NOMO-1 treated with dmso at 0.1 percent for 144 hours (cell line): ENCODE data around the gene SMIM35.

Experiments used
- DNase-seq: peaks from one replicate; lab custom pipeline; 2025; ENCODE audit not compliant: unreplicated experiment; lab: John Stamatoyannopoulos, UW

Gene SMIM35

DNA sequence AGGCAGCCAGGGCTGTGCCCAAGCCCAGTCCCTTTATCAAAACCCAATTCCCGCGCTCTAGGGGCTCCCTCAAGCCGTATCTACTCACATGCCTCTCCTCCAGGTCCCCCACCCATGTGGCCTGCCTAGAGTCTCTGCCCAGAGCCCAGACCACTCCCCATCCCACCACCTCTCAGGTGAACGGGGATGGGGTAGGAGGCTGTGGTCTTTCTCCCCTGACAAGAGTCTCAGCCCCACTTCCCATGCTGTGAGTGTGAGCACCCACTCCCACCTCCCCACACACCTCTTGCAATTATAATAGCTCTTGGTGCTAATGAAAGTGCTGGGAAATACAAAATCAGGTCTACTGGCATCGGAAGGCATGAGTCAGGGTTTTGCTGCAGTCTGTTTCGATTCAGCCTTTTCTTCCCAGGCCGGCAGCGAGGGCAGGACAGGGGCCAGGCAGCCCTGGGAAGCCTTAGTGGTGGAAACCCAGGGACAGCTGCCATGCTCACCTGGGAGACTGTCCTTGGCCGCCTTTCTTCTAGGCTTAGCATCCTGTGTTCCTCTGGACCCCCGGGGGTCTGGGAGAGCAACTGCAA lies 26.6 kb downstream of the SMIM35 start:
- no peak for DNase-seq

DNA sequence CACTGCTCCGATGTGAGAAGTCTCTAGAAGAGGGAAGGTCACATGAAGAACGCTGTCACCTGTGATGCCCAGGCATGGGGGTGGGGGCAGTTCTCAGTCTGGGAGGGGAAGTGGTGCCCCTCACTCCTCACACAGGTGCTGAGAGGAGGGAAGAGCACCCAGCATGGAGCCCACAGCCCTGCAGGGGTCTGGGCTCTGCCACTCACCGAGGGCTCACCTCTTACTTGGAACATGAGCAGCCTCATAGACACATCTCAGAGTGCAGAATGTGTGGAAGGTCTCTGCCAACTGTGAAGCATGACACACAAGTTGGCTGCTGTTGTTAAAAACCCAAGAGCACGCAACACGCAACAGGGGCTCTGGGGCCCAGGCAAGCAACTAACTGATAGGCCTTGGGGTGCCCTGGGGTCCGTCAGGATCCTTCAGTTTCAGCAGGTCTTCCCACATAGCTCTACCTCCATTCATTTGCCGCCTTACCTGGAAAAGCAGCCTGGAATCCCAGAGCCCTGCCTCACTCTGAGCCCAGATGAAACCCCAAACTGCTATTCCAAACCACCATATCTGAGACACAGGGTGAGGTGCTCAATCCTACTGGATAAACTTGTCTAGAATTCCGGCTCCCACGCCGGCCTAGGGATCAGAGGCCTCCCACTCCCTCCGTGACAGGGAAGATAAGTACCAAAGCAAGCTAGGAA lies 27.4 kb downstream of the SMIM35 start:
- DNase-seq, result no peak

DNA sequence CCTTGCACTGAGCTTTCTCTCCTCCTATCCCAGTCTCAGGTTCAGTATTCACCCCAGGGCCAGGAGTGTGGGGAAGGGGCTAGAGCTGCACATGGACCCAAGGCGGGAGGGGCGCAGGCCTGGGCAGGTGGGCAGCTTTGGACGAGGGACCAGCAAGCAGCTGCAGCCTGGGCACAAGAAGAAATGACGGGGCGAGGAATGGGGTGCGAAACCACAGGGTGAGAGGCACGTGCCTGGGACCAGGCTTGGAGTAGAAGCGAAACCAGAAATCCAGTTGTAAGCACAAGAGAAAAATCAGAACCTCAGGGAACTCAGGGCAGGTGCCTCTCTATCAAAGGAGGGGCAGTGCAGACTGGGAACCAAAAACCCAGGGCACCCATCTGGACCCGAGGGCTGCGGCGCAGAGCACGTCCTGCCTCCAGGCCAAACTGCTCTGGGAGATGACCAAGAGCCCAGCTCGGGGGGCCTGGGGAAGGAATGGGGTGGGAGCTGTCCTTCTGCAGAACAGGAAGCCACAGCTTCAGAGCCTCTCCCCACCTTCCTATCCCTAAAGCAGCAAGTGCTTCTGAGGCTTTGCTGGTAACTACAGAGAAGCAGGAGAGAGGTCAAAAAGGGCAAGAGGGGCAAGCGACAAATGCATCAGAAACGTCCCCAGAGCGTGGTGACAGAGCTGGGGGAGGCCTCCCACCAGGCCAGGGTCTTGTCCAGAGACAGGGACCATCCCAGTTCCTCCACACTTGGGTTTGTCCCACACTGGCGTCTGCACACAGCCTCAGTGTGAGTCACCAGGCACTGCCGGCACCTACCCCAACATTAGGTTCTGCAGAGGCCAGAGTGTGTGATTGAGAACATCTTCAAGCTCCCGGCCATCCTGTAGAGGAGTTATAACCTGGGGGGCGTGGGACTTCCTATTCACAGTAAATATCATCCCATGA lies 28.2 kb downstream of the SMIM35 start:
- no peak for DNase-seq

DNA sequence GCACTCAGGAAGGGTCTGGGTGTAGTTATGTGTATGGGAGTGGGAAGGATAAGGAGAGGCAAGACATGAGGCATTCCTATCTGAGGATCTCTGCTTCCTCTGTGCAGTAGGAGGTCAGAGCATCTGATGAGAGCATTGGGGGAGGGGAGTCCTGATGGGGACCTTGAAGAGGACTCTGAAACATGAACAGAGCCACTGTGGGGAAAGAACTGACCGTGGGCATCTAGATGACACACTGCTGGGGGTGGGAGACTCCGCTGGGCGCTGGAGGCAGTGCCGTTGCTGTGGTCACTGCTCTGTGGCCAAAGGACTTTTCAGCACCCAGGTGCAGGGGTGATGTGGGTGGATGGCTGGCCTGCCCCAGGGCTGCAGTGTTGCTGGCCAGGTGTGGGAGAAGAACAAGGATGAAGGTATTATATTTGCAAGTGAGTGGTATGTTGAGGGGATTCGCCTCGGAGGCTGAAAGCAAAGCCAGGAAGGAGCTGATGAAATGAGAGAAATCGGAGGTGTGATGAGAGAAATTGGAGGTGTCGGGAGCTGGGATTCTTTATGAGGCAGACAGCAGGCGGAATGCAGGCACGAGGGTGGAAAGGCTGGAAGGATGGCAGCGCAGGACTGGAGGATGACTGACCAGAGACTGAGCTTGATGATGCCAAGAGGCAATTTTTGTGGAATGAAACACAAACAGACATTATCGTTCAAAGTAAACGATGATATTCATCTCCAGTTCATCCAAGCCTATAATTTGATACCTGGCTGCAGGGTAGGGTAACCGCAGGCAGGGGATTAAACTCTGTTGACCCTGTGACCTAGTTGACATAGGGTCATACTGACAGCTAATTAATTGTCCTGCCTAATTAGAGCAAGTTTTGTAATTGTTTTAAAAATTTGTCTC lies 29.3 kb downstream of the SMIM35 start:
- no peak for DNase-seq

DNA sequence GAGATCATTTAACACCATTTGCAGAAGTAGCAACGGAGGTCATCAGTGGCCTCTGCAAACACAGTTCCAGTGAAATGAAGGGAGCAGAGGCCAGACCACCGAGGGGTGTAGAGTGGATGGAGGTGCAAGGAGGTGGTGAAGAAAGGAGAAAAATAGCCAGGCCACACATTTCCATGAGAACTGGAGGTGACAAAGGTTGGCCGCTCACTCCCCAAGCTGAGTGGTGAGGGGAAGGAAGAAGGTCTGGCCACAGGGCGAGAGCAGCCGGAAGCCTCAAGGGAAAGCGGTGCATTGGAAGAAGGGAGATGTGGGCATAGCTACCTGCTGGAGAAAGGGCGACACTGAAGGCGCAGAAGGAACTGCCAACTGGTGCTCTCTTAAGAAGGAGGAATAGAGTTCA lies 30.0 kb downstream of the SMIM35 start:
- no peak for DNase-seq

DNA sequence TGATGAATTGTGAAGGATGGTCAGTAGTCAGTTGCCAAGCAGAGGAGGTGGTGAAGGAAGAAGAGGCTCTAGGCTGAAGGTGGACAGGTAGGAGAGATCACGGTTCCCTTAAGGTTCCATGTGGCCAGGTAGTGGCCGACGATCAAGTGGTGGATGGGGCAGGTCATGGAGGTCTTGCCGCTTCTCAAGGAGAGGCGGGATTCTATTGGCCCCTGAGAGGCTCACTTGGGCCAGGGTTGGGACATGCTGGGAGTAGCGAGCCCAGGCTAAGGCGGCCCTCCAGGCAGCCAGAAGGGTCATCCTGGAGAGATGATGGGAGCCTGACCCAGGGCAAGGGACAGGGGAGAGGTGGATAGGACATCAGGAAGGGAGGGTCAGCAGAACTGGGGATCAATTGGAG lies 30.8 kb downstream of the SMIM35 start:
- no peak for DNase-seq

DNA sequence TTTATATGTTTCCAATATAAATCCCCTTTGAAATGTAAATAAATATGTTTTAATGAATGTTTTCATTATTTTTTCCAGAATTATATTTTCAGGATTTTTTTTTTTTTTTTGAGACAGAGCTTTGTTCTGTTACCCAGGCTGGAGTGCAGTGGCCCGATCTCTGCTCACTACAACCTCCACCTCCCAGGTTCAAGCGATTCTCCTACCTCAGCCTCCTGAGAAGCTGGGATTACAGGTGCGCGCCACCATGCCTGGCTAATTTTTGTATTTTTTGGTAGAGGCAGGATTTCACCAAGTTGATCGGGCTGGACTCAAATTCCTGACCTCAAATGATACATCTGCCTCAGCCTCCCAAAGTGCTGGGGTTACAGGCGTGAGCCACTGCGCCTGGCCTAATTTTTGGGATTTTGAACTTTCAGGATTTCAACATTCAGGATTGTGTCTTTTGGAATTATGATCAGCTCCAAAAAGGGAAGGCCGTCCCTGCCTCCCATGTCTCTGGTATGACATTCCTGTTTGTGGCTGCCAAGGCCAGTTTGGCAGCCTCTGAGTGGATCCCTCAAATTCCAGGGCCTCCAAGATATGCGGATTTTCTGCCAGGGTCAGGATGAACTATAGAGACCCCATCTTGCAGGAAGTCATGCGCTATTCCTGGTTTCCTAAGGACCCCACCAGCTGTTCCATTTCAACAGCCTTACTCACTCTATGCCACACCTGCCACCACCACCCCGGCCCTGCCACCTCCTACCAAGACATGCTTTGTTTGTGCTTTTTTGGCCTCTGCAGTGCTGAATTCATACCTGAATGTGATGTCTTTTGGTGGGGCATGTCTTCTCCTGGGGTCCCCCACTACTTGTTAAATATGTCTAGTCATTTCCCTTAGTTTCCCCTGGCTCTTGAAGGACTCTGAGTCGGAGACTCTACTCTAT lies 31.8 kb downstream of the SMIM35 start:
- no peak for DNase-seq

DNA sequence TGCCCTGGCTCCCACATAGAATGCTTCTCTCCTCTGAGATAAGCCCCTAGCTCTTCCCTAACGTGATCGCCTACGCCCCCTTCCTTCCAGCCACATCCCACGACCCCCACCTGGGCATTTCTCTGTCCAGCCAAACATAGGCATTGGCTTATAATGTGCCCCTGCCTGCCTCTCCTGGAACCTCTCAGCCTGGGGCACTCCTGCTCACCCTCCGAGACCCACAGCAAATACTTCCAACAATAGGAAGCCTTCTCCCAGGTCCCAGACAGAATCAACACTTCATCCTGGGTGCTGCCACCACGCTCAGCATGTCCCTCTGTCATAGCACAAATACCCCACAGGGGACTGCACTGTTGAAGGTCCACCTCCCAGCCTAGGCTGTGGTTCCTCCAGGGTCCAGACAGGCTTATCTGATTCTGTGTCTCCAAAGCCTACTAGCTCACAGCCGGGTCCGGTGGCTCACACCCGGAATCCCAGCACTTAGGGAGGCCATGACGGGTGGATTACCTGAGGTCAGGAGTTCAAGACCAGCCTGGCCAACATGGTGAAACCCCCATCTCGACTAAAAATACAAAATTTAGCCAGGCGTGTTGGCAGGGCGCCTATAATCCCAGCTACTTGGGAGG lies 34.1 kb downstream of the SMIM35 start:
- no peak for DNase-seq

DNA sequence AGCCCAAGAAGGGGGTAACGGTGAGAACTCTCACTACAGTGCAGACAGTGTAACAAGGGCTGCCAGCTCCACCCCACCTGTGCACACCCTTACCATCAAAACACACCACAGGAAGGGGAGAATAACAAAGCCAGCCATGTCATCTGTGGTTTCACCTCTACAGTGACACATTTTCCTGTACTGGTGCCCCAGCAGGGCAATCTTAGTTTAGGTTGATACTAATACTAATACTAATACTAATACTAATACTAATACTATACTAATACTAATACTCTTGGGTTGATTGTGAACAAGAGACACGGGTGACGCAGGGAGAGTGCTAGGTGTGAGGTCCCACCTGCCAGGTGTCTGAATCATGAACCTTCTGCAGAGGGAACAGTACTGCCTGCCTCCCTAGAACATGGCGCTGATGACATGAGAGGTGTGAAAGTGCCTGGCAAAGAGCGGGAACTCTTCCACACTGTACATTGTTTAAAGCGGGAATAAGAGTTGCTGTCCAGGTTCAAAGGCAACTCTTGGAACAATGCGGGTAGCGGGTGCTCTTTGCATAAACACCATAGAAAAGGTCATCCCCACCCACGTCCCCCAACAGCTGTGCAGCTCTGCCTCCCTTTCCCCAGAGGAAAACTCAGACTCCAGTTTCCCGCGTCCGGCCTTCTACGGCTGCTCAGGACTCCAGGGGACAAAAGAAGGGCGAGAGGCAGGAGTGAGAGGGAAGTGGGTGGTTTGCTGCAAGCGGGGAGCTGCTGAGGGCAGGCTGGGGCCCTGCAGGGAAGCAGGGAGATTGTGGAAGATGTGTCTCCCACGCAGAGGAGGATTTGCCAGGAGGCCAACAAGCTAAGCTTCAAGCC lies 34.9 kb downstream of the SMIM35 start:
- no peak for DNase-seq

DNA sequence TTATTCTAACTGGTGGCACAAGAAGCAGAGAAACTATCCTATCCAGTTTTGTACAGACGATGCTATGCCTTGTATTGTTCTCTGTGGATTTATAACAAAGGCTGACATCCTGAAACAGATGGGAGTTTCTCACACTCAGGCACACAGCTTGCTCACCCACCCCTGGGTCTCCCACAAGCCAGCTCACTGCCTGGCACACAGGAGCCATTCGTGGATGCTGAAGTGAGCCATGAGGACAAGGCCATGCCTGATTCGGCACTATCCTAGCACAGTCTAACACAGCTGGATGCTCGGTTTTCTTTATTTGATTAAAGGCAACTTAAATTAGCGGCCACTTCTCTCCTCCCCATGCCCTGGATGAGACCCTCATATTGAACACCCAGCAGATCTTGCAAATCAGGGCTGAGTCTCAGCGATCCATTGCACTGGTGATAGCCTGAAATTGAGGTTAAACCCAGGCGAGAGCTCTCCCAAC lies 35.6 kb downstream of the SMIM35 start:
- no peak for DNase-seq

DNA sequence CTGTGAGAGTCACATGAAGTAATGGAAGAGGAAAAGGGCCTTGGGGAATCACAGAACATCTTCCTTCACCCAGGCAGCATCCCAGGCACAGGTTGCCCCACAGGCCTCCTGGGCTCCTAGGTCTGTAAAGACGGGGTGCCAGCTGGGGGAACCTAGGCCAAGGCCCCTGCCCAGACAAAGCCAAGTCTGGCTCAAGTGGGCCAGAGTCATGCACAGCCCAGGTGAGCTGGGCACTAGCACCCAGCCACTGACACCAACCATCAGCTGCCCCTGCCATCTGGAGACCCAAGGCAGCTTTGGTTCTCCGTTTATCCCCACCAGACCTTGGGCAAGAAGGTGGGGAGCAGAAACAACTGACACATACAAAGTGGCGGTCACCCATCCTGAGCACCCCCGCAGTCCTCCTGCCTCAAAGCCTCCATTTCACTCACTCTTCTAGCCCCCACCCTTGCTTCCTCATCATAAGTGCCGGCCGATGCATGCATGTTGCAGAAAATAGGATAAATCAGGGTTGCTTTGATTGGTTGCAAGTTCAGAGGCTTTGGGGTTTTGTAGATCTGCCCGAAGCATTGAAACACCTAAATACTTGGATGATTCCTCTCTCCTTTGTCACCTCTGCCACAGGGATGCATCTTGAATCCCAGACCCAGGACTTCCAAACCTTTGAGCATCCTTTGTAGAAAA lies 36.4 kb downstream of the SMIM35 start:
- no peak for DNase-seq

DNA sequence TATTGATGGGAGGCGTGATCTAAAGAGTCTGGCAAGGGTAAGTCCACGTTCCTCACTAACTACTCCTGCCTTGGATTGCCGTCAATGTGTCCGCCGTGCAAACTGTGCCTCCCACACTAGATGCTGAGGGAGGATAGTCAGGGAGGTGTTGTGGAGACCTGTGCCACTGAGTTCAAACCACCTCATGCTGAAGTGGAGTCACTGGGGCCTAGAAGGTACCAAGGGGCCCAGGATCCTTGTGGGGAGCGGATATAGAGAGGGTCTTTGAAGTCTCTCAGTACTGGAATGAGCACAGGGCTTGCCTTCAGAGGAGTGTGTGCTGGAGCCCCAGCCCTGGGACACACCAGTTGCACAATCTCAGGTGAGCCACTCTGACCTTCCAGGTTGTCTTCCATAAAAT lies 37.0 kb downstream of the SMIM35 start:
- DNase-seq, result no peak

DNA sequence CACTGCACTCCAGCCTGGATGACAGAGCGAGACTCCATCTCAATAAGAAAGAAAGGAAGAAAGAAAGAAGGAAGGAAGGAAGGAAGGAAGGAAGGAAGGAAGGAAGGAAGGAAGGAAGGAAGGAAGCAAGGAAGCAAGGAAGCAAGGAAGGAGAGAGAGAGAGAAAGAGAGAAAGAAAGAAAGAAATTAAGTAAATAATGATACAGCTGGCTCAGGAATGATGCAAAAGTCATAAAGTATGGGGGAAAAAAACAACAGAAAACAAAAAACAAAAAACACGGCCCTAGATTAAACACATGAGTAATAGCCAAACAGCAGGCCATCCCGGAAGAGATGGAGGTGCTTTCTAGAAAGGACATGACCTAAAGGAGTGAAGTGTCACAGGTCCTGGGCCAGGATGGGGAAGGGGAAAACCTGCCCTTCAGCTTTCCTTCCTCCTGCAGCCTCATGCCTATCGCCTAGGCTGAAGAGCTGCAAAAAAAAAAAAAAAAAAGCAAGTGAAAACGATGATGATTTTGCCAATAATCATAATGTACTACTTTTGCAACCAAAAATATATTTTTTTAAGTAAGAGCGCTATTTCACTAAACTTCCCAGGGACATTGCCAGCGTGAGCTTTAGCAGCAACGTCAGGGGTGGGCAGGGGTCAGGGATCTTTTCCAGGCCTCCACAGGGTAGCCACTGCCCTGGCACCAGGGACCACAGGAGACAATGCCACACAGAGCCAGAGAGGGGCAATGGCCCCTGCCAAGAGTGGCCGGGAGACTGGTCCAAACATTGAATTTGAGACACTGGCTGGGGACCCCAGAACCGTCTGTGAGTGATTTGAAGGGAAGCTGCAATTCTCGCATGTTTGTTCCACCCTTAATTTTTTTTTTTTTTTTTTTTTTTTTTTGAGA lies 38.0 kb downstream of the SMIM35 start:
- DNase-seq, result no peak

DNA sequence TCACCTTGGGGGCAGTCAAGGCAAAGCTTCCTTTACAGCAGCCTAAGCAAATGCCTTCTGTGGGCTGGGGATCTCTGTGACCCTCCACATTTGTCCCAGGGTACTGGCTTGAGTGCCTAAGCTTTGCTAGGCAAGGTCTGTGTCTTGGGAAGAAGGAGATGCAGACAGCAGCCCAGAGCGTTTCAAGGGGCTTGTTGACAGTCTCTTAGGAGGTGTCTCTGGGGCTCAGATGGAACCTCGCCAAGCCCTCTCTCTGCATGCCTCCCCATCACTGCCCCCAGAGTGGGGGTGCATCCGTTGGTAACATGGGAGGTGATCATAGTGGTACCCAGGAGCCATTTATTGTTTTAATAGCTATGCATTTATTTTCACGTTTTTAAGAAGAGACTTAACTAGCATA lies 39.0 kb downstream of the SMIM35 start:
- DNase-seq, result no peak

DNA sequence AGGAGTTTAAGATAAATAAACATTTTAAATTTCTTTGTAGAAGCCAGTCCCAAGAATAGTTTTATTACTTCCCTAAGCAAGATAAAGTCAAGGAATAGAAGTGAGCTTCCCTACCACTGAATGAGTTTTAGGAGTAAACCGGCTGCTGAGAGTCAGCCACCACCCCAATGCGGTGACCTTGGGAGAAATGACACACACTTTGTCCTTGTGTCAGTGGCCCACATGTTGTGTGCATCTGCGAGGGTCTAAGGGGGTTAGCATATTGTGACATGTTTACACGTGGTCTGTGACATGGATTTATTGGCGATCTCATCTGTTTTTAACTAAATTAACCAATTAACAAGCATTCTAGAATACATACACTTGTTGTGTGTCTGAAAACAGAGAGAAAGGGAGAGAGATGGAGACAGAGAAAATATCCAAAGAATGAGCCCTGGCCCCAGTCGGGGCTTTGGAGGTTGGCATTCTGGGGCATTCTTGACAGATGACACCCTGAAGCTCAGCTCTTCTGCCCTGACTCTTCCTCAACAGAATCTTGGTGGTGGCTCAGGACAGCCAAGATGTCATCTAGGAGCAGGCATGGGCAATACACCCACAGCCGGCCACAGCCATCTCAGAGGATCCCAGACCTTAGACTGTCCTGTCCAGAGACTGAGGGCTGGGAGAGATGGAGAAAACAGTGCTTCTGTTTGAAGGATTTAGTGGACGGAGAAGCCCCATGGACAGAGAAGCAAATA lies 39.6 kb downstream of the SMIM35 start:
- DNase-seq, result no peak
